T47D (cell line): ENCODE measurements around the gene SH2D7.

ENCODE experiments used
- DNase-seq, 2 experiments: peaks; one replicate each; pipeline versions ENCODE4 v3.0.0 to v3.0.0-alpha.2; 2011 to 2012; ENCODE audit warnings: low read depth in 1 of 2, low spot score in 1 of 2
- JUND ChIP-seq: IDR thresholded peaks from 2 replicates; pipeline ENCODE4 v1.6.1; 2012; ENCODE audit warnings: low read depth
- in situ Hi-C: cut with HindIII; loops from 2 replicates; pipeline ENCODE4 v1.10.0; 2016; ENCODE audit warnings: low sequenced_read_pairs, low pct_unique_long_range_greater_than_20kb

Gene SH2D7

DNA sequence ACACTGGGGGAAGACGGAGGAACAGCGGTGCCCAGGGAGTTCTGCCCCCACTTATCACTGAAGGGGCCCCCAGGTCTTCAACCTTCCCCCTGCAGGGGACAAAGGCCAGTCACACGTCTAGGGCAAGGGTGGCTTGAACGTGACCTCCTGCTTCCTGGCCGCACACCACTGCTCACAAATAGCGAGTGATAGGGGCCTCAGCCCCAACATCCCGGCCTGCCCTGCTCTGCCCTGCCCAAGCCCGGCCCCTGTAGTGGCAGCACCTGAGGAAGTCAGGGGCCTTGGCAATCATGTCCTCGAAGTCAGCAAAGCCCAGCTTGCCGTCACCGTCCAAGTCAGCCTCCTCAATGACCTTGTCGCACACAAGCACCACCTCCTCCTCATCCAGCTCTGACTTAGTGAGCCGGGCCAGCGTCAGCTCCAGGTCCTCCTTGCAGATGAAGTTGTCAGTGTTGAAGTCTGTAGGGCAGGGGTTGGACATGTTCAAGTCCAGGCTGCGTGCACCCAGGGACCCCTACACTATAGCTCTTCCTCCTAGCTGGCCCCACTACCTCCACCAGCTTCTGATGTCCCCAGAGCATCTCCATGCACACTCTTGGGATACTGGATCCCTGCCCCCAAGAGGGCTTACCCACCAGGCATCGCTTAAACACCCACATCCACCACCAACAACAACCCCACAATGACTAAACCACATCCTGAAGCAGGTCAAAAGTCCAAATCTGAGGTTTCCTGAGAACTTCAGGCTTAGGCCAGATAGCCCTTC, 13.3 kb downstream of the SH2D7 start:
- no peak for TF ChIP-seq JUND
- no peak for DNase-seq
- in situ Hi-C loops, result no loop called here

GRCh38 chr15:78107471-78107870, 15.1 kb downstream of the SH2D7 start:
- no peak for TF ChIP-seq JUND
- in situ Hi-C loops, result no loop called here
- no peak for DNase-seq

- in situ Hi-C loops, result no loop called here
- TF ChIP-seq JUND, result no peak
- DNase-seq, result peak; percentile 83 to 92
These were observed 16.1 kb downstream of the SH2D7 start for GRCh38 chr15:78108300-78109084.

DNA sequence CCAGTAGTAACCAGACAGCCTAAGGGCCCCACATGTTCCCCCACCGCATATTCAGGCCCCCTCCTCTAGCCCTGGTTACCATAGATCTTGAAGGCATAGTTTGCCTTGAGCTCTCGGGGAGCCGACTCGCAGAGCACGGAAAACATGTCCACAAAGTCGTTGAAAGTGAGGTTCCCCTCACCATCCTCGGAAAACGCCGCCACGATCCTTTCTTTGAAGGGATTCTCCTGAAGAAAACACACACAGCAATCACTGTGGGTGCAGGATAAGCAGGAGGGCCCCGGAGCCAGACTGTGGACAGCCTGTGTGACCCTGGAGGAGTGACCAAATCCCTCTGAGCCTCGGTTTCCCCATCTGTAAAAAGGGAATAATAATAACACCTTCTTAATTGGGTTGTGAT, 16.8 kb downstream of the SH2D7 start:
- no peak for TF ChIP-seq JUND
- in situ Hi-C loops, result no loop called here
- no peak for DNase-seq

DNA sequence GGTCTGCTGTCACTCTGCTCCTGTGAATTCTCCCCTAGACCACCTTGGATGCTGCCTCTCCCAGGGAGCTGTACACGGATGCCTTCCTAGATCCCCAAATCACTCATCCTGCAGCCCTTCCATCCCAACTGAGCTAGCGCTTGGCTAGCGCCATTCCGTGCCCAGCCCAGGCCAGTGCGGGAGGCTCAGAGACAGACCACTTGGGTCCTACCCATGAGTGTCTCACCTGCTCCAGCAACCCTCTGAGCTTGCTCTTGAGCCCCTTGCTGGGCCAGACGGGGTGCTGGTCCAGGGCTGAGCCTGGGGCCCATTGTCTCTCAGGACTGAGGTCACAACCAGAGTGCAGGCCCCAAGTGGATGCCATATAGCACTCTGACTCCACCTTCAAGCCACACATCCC, 17.7 kb downstream of the SH2D7 start:
- in situ Hi-C loops, result no loop called here
- no peak for TF ChIP-seq JUND

GRCh38 chr15:78110916-78111475, 18.6 kb downstream of the SH2D7 start:
- in situ Hi-C loops, result no loop called here
- TF ChIP-seq JUND, result no peak

More for the DNA sequence above, 17.7 kb downstream of the SH2D7 start:
- DNase-seq, result no peak

DNA sequence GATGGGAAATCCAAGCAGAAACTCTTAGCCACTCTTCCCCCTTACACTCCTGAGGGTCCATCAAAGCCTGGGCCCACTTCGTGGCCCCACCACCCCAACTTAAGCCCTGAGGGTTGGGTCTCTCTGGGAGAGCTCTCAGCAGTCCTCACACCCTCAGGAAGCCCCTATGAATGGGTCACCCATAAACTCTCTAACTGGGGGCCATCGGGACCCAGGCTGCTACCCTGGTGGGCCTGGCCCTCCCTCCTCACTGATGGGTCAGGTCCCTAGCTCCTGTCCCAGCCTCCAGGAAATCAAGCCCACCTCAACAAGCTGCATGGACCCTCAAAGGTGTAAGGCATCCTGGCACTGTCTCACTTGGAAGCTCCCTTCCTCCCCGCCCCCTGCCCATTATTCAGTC, 19.4 kb downstream of the SH2D7 start:
- no peak for TF ChIP-seq JUND
- in situ Hi-C loops, result no loop called here

More at GRCh38 chr15:78110916-78111475, 18.6 kb downstream of the SH2D7 start:
- DNase-seq, result no peak

DNA sequence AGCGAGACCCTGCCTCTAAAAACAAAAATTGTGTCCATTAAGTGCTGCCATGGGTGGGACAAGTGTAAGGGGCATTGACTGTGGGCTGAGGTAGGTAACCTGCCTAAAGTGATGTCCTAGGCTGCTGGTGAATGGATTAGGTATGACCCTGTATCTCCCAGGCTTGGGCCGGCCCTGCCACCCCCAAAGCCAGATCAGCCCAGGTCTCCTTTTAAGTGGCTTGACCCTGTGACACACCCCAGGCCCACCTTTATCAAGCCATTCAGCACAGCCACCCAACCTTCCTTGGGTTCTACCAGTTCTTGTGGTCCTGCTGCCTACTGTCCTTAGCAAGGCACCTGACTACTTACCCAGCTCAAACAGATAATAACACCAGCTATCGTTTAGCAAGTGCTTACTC, 20.2 kb downstream of the SH2D7 start:
- DNase-seq, result no peak
- no peak for TF ChIP-seq JUND
- in situ Hi-C loops, result no loop called here

More for the DNA sequence above, 19.4 kb downstream of the SH2D7 start:
- DNase-seq, result no peak

DNA sequence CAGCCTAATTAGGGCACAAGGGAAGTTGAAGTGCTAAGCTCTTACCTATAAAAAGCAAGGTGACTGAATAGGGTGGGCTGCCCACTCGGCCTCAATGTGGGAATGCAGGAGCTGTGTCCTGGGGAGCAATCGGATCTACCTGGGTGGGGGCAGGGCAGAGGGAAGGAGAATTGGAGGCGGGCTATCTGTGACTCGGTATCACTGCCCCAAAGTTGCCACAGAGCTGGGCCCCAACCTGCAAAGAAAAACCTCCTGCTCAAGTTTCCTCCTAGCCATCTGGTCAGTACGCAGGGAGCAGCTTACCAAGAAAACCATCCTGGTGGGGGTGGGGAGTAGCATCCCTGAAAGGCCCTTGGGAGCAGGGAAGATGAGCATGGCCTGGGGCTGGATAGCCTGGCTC, 28.2 kb downstream of the SH2D7 start:
- in situ Hi-C loops, result no loop called here
- no peak for TF ChIP-seq JUND

GRCh38 chr15:78125267-78125666, 32.9 kb downstream of the SH2D7 start:
- DNase-seq, result no peak
- in situ Hi-C loops, result no loop called here
- no peak for TF ChIP-seq JUND

More for the DNA sequence above, 28.2 kb downstream of the SH2D7 start:
- DNase-seq, result no peak

DNA sequence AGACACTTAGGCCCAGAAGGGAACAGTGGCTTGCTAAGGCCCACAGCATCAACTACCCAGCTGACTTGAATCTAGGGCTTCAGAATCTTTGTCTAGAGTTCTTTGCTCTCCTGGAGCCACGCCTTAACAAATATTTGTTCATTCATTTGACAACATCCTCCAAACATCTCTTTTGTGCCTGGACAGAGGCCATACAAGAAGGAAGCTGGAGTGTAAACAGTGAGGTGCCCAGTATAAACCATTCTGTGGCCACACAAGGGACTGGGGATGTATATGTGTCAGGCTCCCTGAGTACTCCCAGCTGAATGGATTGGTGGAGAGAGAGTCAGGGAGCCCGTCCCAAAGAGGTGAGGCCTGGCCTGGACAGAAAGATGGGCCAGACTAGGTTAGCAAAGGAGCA, 35.5 kb downstream of the SH2D7 start:
- TF ChIP-seq JUND, result no peak
- peak; percentile 49 to 90 for DNase-seq
- in situ Hi-C loops, result no loop called here

DNA sequence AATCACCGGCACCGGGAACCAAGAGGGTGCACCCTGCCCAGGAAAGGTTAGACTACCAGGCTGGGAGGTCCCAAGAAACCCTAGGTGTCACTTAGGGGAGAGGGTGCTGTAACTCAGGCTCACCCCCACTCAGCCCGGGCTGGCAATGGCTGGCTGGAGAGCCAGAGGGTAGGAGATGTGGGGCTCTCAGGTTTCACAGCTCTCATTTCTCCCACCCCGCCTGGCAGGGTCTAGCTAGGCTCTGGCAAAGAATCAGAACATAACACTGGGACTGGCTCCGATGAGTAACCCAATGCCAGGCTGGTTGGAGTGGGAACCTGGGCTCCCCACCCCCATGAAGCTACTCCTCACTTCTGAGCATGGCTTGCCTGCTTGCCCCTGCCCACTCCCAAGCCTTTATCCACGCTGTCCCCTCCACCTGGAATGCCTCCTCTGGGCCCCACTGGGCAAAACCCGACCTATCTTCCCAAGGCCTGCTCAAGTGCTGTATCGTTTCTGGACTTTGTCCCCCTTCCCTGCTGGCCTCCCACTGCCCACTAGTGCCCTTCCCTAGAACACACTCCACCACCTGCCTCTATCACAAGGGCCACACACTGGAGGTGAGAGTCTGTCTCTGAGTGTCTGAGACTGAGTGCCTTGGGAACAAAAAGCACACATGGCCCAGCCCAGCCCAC, 36.9 kb downstream of the SH2D7 start:
- TF ChIP-seq JUND, result no peak
- in situ Hi-C loops, result no loop called here
- DNase-seq, result no peak
